ENCODE data around the gene UBE2J2. TPM values are rescaled to one million over a fixed set of nuclear protein-coding genes. Genes with fewer than 3 reads are reported as not detected.

Gene UBE2J2
- total RNA-seq, 1 donor: 32.6 TPM

DNA sequence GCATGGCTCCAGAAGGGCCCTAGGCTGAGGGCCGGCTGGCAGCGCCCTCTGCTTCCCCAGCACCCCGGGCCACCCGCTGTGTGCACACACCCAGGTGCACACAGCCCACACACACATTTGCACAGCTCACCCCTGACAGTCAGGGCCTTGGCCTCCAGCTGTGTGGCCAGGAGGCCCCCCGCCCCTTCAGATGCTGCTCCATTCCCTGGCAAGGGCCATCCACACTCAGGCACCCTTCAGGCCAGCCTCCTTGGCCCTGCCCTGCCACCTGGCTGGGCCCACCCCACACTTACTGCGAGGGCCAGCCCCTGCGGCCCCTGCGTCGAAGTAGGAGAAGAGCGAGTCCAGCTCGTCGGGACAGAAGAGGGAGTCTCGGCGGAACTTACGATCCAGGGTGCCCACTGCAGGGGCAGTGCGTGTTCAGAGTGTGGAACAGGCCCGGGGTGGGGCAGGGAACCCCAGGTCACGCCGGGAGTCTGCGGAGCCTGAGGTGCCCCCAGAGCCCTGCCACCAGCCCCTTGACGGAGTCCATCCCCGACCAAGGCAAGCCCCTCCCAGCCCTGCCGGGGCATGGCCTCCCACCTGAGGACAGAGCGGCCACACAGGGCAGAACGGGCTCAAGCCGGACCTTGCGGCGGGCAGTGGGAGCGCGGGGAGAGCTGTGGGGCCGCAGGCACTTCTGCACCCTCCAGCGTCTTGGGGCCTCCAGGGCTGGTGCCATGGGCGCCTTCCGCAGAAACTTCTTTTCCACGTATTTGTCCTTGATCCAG is 21.7 kb upstream of the UBE2J2 start:
- H3K79me2 ChIP-seq (ENCODE audit: insufficient read depth, low read length): no peaks in the 10 kb centered on the region
- H4K20me1 ChIP-seq (ENCODE audit: insufficient read depth, low read length): peaks cover 26% of the 10 kb centered on the region
- no peak overlapping the region for H3K4me3 ChIP-seq (ENCODE audit: insufficient read depth, low read length)
- no peaks in the 10 kb centered on the region for H3K9me3 ChIP-seq (ENCODE audit: low read depth, low read length)
- no peaks in the 10 kb centered on the region for H3K36me3 ChIP-seq (ENCODE audit: insufficient read depth, low read length)
- peaks cover 5% of the 10 kb centered on the region for H3K4me1 ChIP-seq (ENCODE audit: insufficient read depth, low read length)
- no peaks in the 10 kb centered on the region for H3K27me3 ChIP-seq (ENCODE audit: insufficient read depth, low read length)
- no peak overlapping the region for H3K27ac ChIP-seq (ENCODE audit: low read depth, low read length)
- no peak overlapping the region for H3K4me2 ChIP-seq (ENCODE audit: insufficient read depth, low read length)
- TF ChIP-seq CTCF (IDR thresholded peaks at IDR 0.05; ENCODE audit: extremely low read depth, low read depth, low read length): no peak
- no peak overlapping the region for H2AFZ ChIP-seq (ENCODE audit: low read length)
- DNase-seq (ENCODE audit: insufficient read length, low spot score, missing footprints): no peak

GRCh38 chr1:1294250-1294890 is 20.7 kb upstream of the UBE2J2 start:
- H3K4me3 ChIP-seq (ENCODE audit: insufficient read depth, low read length): no peak overlapping the region
- H3K79me2 ChIP-seq (ENCODE audit: insufficient read depth, low read length): no peaks in the 10 kb centered on the region
- H3K4me2 ChIP-seq (ENCODE audit: insufficient read depth, low read length): no peak overlapping the region
- H3K4me1 ChIP-seq (ENCODE audit: insufficient read depth, low read length): peaks cover 5% of the 10 kb centered on the region
- TF ChIP-seq CTCF (IDR thresholded peaks at IDR 0.05; ENCODE audit: extremely low read depth, low read depth, low read length): no peak
- H3K27me3 ChIP-seq (ENCODE audit: insufficient read depth, low read length): no peaks in the 10 kb centered on the region
- H3K27ac ChIP-seq (ENCODE audit: low read depth, low read length): no peak overlapping the region
- no peaks in the 10 kb centered on the region for H3K36me3 ChIP-seq (ENCODE audit: insufficient read depth, low read length)
- H4K20me1 ChIP-seq (ENCODE audit: insufficient read depth, low read length): peaks cover 18% of the 10 kb centered on the region
- no peak overlapping the region for H2AFZ ChIP-seq (ENCODE audit: low read length)
- no peak for DNase-seq (ENCODE audit: insufficient read length, low spot score, missing footprints)
- H3K9me3 ChIP-seq (ENCODE audit: low read depth, low read length): no peaks in the 10 kb centered on the region

GRCh38 chr1:1293263-1294249 is 19.9 kb upstream of the UBE2J2 start:
- no peak overlapping the region for H3K27ac ChIP-seq (ENCODE audit: low read depth, low read length)
- no peak for TF ChIP-seq CTCF (IDR thresholded peaks at IDR 0.05; ENCODE audit: extremely low read depth, low read depth, low read length)
- H3K4me3 ChIP-seq (ENCODE audit: insufficient read depth, low read length): no peak overlapping the region
- no peak overlapping the region for H2AFZ ChIP-seq (ENCODE audit: low read length)
- H4K20me1 ChIP-seq (ENCODE audit: insufficient read depth, low read length): peaks cover 11% of the 10 kb centered on the region
- no peaks in the 10 kb centered on the region for H3K36me3 ChIP-seq (ENCODE audit: insufficient read depth, low read length)
- H3K27me3 ChIP-seq (ENCODE audit: insufficient read depth, low read length): no peaks in the 10 kb centered on the region
- peaks cover 5% of the 10 kb centered on the region for H3K4me1 ChIP-seq (ENCODE audit: insufficient read depth, low read length)
- H3K9me3 ChIP-seq (ENCODE audit: low read depth, low read length): no peaks in the 10 kb centered on the region
- H3K79me2 ChIP-seq (ENCODE audit: insufficient read depth, low read length): no peaks in the 10 kb centered on the region
- no peak for DNase-seq (ENCODE audit: insufficient read length, low spot score, missing footprints)
- no peak overlapping the region for H3K4me2 ChIP-seq (ENCODE audit: insufficient read depth, low read length)
